GM13976 (cell line): ENCODE results near the gene DOHH.
A peak's percentile ranks its signal among the peaks of the same experiment; 100 is the strongest.

Experiments used
- DNase-seq: peaks from one replicate; pipeline ENCODE4 v3.0.0; 2012; ENCODE audit warnings: low spot score
- in situ Hi-C: fragments of 300-500 bp; cut with MboI; formaldehyde crosslinking; loops from one replicate; pipeline ENCODE4 v1.12.0; 2022; ENCODE audit warnings: low sequenced_read_pairs, mixed read lengths, inconsistent platforms; ENCODE audit not compliant: unreplicated experiment
- TF ChIP-seq, protein P1 (sequence below): IDR thresholded peaks from 2 replicates; pipeline ENCODE4 v1.5.1; 2012; ENCODE audit warnings: borderline replicate concordance, mild to moderate bottlenecking; ENCODE audit not compliant: insufficient read depth; ENCODE audit errors: extremely low read depth, missing control alignments, control extremely low read depth

Gene DOHH

DNA sequence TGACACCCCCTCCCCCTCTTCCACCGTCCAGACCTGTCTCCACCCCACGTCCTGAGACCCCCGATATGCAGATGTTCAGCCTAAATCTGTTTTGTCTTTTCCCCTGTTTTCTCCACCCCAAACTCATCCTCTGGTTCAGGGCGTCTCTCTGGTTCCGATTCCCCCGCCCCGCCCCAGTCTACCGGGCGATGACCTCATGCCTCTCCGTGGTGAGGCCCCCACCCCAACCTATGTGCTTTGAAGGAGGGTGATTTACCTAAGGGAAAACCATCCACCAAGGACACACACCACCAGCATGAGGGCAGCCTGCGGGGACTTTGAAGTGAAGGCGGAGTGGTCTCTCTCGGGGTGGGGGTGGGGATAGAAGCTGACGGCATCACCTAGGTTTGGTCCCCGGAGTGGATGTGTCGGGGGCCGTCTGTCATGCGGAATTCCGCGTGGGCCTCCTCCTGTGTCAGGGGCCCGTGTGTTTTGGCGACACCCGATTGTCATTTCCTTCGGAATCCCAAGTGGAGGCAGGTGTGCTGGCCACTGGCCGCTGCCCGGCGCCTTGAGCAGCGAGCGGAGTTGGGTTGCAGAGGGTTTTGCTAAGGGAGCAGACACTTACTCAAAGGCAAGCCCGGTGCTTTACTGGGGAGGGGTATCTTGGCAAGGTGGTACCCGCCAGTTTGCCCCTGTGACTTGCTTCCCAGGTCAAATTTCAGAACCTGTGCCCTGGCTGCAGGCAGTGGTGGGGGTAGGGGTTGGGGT is 7.1 kb upstream of the DOHH start:
- in situ Hi-C loops: no loop called here
- no peak for DNase-seq
- TF ChIP-seq, protein P1, sequence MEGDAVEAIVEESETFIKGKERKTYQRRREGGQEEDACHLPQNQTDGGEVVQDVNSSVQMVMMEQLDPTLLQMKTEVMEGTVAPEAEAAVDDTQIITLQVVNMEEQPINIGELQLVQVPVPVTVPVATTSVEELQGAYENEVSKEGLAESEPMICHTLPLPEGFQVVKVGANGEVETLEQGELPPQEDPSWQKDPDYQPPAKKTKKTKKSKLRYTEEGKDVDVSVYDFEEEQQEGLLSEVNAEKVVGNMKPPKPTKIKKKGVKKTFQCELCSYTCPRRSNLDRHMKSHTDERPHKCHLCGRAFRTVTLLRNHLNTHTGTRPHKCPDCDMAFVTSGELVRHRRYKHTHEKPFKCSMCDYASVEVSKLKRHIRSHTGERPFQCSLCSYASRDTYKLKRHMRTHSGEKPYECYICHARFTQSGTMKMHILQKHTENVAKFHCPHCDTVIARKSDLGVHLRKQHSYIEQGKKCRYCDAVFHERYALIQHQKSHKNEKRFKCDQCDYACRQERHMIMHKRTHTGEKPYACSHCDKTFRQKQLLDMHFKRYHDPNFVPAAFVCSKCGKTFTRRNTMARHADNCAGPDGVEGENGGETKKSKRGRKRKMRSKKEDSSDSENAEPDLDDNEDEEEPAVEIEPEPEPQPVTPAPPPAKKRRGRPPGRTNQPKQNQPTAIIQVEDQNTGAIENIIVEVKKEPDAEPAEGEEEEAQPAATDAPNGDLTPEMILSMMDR: no peak

DNA sequence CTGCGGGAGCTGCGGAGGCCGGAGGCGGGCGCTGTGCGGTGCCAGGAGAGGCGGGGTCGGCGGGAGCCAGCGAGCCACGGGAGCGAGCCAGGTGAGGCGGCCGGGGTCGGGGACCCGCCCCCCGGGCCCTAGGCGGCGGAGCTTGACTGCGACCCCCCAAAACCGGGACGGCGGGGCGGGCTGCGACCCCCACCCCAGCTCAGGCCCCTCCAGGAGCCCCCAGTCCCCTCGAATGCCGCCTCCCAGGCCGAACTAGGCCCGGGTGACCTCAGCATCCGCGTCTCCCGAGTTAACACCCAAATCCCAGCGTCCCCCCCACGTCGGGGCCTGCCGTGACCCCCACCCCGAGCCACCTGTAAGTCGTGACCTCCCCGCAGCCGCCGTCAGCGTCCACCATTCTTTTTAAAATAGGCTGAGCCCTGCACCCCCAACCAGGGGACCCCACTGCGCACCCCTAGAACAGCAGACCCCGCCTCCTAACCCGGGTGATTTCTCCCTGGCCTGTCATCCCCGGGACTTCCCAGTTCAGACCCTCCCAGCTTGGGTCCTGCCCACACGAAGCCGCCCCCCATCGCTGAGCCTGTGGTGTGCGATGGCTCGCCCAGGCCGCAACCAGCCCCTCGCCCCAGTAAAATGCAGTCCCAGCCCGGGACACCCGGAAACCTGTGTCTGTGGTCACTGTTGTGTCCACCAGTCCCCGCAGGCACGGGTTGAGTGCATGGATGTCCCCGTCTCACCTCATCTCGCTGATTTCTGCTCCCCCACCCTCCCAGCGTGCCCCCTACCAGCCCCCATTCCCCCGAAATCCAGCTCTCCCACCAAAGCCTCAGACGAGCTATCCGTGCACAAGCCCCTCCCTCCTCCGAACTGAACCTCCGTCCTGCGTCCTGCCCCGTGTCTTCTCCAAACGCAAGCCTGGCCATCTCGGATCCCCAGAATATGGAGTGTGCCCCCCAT is 6.2 kb upstream of the DOHH start:
- in situ Hi-C loops: no loop called here
- TF ChIP-seq, protein P1: no peak
- peak; percentile 72 for DNase-seq

DNA sequence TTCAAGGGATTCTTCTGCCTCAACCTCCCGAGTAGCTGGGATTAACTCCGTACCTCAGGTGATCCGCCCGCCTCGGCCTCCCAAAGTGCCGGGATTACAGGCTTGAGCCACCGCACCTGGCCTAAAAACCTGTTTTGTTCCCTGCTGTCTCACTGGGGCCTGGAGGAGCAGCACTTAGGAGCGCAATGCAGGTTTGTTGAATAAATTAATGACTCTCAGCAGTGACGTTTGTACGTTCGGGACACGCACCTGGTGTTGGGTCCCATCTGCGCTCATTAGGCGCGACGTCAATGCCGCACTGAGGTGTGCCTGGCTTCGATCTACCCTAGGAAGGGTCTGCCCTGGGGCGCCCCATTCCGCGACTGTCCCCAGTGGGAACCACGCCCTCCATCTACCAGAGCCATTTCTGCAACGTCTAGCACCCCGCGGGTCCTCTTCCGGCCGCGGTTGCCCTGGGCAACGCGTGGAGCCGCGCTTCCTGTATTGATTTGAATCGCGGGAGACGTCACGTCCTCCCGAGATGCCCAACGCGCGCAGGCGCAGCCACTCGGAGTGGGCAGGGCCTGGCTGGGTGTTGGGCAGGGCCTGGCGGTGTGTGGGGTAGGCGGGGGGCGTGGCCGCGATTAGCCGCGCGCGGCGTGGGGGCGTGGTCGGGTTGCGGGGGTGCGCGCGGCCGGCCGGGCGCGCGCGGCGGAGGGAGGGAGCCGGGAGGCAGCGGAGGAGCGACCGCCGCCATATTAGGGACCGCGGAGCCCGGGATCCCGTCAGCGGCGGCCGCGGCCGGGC is 5.3 kb upstream of the DOHH start, which contains the start of gene FZR1:
Gene FZR1 (plus strand): TSS at position 714 of the 786 bp plus-strand sequence. CDS start 16,679 bp downstream, outside the sequence.
- in situ Hi-C loops: no loop called here
- TF ChIP-seq, protein P1: no peak
- peak; percentile 100 for DNase-seq

DNA sequence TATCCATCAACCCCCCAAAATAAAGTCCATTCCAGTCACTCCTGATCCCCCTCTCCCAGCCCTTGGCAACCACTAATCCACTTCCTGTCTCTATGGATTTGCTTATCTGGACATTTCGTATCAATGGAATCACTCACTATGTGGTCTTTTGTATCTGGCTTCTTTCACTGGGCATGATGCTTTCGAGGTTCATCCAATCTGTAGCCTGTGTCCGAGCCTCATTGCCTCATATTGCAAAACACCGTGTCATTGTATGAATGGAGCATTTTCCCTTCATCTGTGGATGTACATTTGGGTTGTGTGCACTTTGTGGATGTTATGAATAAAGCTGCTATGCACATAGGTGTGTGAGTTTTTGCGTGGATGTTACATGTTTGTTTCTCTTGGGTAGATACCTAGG is 4.3 kb upstream of the DOHH start:
- TF ChIP-seq, protein P1: no peak
- in situ Hi-C loops: no loop called here

DNA sequence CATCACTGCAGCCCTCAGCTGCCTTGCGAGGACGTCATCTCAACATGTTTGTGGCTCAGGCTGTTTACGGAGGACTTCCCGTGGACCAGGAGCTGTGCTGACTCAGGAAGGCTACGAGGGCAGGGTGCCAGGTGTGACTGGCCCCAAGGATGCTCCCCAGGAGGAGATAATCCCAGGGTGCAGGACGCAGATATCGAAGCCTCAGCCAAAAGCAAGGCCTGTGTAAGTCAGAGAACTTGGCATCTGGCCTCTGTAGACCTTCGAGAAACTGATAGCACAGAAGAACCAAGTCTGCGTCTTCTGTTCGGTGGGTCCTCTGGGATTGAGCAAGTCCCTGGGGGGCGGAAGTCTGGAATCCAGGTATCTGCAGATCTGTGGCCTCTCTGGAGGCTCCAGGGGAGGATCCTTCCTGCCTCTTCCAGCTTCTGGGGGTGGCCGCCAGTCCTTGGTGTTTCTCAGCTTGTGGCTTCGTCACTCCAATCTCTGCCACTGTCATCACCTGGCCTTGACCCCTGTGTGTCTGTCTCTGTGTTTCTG is 2.6 kb upstream of the DOHH start:
- no peak for DNase-seq
- in situ Hi-C loops: no loop called here
- TF ChIP-seq, protein P1: no peak

More for the DNA sequence above, 4.3 kb upstream of the DOHH start:
- no peak for DNase-seq
